ENCODE results near the gene CHCT1.

CHCT1 gene

DNA sequence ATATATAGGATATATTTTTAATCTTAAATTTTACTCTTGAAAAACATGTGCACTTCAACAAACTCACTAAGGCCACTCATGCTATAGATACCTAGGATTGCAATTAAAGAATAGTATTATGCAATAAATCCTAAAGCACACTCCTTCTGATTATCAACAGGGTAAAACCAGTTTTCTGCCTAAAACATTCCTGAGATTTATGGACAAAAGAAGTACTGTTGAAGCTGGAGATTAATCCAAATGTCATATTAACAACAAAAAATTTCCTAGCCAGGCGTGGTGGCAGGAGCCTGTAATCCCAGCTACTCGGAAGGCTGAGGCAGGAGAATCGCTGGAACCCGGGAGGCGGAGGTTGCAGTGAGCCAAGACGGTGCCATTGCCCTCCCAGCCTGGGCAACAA lies 21.4 kb downstream of the CHCT1 start:
- no peak for DNase-seq

DNA sequence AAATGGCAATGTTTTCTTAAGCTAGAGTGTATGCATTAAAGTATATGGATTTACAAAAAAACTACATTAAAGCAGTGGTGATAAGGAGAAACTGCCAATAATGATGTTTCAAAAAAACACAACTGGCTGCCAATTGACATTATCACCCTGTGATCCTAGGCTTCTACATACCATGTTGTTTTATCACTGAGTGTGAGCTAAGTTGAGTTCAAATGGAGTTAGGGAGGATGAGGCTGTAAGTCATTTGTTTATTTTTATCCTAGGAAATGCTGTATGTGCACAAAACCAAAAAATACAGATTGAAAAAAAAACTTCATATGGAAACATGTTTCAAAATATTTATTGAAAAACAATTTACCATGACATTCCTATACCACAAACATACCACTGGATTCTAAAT lies 22.9 kb downstream of the CHCT1 start:
- no peak for DNase-seq

GRCh38 chr17:60447375-60447774 lies 25.1 kb downstream of the CHCT1 start:
- DNase-seq = no peak

DNA sequence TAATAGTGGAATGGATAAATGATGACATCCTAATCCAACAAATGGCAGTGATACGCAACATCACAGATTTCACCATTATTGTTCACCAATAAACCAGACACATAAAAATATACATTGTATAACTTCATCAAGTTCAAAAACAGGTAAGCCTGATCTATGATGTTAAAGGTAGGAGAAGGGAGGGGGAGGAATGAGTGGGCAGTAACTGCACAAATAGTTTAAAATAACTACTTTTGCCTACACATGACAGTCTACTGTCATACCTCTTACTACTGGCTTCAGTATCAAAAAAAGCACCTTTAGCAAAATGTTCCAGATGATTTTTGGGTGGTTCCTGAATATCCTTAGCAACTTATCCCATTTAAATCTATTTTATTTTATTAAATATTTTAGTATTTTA lies 28.8 kb downstream of the CHCT1 start:
- DNase-seq = no peak

DNA sequence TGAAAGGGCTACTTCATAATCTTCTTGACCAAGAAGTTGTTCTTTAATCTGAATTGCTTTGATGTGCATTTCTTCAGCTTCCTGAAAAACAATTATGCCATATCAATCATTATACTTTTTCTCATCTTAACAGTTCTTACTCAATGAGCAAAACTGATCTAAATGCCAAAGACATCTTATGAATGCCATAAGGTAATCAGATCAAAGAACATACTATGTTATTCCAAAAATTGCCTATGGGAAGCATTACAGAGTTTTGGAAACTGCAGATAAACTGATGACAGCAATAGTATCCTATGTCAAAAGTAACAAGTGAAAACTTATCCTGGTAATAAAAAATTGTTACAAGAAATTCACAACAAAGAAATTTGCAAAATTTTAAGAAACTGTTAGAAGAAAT lies 29.7 kb downstream of the CHCT1 start:
- no peak for DNase-seq

- no peak for DNase-seq
Measured at GRCh38 chr17:60455378-60455777, 33.1 kb downstream of the CHCT1 start.

DNA sequence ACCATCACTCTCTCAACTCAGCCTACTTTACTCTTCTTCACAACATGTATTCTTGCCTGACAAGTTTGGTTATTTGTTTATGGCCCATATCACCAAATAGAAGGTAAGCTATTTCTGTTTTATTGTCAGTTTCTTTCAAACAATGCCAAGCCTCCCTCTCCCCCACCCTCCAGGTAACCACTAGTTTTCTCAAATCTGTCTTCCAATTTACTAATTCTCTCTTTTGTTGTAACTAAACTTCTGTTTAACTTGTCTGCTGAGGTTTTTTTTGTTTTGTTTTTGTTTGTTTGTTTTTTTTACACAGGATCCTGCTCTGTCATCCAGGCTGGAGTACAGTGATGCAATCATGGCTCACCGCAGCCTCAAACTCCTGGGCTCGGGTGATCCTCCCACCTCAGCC lies 34.9 kb downstream of the CHCT1 start:
- DNase-seq = no peak

GRCh38 chr17:60461584-60461983 lies 39.3 kb downstream of the CHCT1 start:
- no peak for DNase-seq

GRCh38 chr17:60463157-60463835 lies 41.0 kb downstream of the CHCT1 start:
- DNase-seq = no peak

DNA sequence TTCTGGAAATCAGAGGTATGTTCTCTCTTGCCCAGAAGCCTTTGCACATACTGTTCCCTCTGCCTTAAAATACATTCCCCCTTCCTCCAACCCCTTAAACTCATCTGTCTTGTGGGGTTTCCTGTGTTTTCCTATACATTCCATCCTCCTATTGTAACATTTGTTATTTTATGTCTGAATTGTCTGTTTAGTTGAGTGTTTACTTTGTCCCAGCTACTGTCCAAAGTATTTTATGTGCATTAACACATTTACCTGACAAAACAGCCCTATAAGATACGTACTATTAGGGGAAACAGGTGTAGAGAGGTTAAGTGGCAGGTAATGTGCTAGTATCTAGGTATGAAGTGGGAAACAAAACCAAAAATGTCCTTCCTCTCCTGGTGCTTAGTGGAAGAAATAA lies 42.1 kb downstream of the CHCT1 start:
- DNase-seq = no peak

GRCh38 chr17:60468371-60468770 lies 46.1 kb downstream of the CHCT1 start:
- DNase-seq = peak; percentile 64 to 77

GRCh38 chr17:60471451-60471850 lies 49.2 kb downstream of the CHCT1 start:
- no peak for DNase-seq

DNA sequence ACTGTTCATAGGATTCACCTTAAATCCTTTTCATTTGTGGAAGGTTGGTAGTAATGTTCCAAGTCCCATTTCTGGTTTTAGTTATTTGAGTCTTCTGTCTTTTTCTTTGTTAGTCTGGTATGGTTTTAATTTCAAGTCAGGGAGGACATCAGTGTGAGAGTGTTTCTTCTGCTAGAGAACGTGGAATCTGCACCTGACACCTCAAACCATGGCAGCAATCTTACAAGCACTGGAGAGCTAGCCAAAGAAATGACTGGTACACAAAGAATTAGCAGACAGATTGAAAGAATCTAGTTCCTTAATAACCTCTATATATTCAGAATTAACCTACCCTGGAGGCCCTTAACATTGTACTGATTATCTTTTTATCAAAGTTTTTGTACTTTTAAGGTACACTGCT lies 50.2 kb downstream of the CHCT1 start:
- DNase-seq = no peak

GRCh38 chr17:60473788-60474187 lies 51.5 kb downstream of the CHCT1 start:
- no peak for DNase-seq
